ENCODE data around the gene IL16. TPM values are rescaled to one million over a fixed set of nuclear protein-coding genes. Genes with fewer than 3 reads are reported as not detected.

IL16 gene
- polyA plus RNA-seq, 1 donor (not counting 4 experiments of a cell fraction or from before 2014, with no cell fraction given), result not detected

- H3K9me3 ChIP-seq (ENCODE audit: control insufficient read depth, low read depth, low read length), result no peaks in the 10 kb centered on the region
- H3K27ac ChIP-seq (ENCODE audit: control insufficient read depth, insufficient read depth, low read length), result no peak overlapping the region
- no peak overlapping the region for H2AFZ ChIP-seq (ENCODE audit: control insufficient read depth, low read length)
- H3K4me2 ChIP-seq (ENCODE audit: control insufficient read depth, extremely low read depth, insufficient read depth, low read depth, low read length), result no peak overlapping the region
- dilution Hi-C loops (cut with MboI; ENCODE audit: extremely low pct_ligation_motif_present, low sequenced_read_pairs), result no loop called here
- peaks cover 3% of the 10 kb centered on the region for H3K27me3 ChIP-seq (ENCODE audit: control insufficient read depth, extremely low read depth, insufficient read depth, low read length)
- no peaks in the 10 kb centered on the region for H4K20me1 ChIP-seq (ENCODE audit: control insufficient read depth, extremely low read depth, insufficient read depth, low read length)
- no peak for DNase-seq (ENCODE audit: low read depth, low spot score)
- no peak overlapping the region for H3K9ac ChIP-seq (ENCODE audit: control insufficient read depth, extremely low read depth, insufficient read depth, low read length)
- no peak for TF ChIP-seq EZH2 (IDR thresholded peaks at IDR 0.05; ENCODE audit: low read length)
- FAIRE-seq, result no peak
- H3K4me3 ChIP-seq (ENCODE audit: control insufficient read depth in 2 of 3, extremely low read depth in 1 of 3, insufficient read depth in 2 of 3, low read depth in 1 of 3, low read length in 3 of 3), result no peak overlapping the region
- no peaks in the 10 kb centered on the region for H3K4me1 ChIP-seq (ENCODE audit: control insufficient read depth, extremely low read depth, insufficient read depth, low read length)
- no peaks in the 10 kb centered on the region for H3K36me3 ChIP-seq (ENCODE audit: control insufficient read depth in 2 of 2, extremely low read depth in 1 of 2, insufficient read depth in 2 of 2, low read length in 2 of 2)
- no peaks in the 10 kb centered on the region for H3K79me2 ChIP-seq (ENCODE audit: control insufficient read depth, insufficient read depth, low read length)
- H3K9me1 ChIP-seq (ENCODE audit: control insufficient read depth, extremely low read depth, insufficient read depth, low read length), result no peaks in the 10 kb centered on the region
Measured at GRCh38 chr15:81259760-81260298, 63.1 kb downstream of the IL16 start.

- Histone ChIP-seq H3K9ac (ENCODE audit: control insufficient read depth, extremely low read depth, insufficient read depth, low read length) (no peak overlapping the region), H4K20me1 (ENCODE audit: control insufficient read depth, extremely low read depth, insufficient read depth, low read length) (no peaks in the 10 kb centered on the region), H2AFZ (ENCODE audit: control insufficient read depth, low read length) (no peak overlapping the region), H3K9me1 (ENCODE audit: control insufficient read depth, extremely low read depth, insufficient read depth, low read length) (no peaks in the 10 kb centered on the region), H3K9me3 (ENCODE audit: control insufficient read depth, low read depth, low read length) (no peaks in the 10 kb centered on the region), H3K4me1 (ENCODE audit: control insufficient read depth, extremely low read depth, insufficient read depth, low read length) (peaks cover 5% of the 10 kb centered on the region), H3K27ac (ENCODE audit: control insufficient read depth, insufficient read depth, low read length) (no peak overlapping the region), H3K4me3 (ENCODE audit: control insufficient read depth in 2 of 3, extremely low read depth in 1 of 3, insufficient read depth in 2 of 3, low read depth in 1 of 3, low read length in 3 of 3) (no peak overlapping the region), H3K27me3 (ENCODE audit: control insufficient read depth, extremely low read depth, insufficient read depth, low read length) (peaks cover 6% of the 10 kb centered on the region), H3K79me2 (ENCODE audit: control insufficient read depth, insufficient read depth, low read length) (no peaks in the 10 kb centered on the region), H3K36me3 (ENCODE audit: control insufficient read depth in 2 of 2, extremely low read depth in 1 of 2, insufficient read depth in 2 of 2, low read length in 2 of 2) (no peaks in the 10 kb centered on the region), H3K4me2 (ENCODE audit: control insufficient read depth, extremely low read depth, insufficient read depth, low read depth, low read length) (no peak overlapping the region)
- TF ChIP-seq EZH2 (IDR thresholded peaks at IDR 0.05; ENCODE audit: low read length), result no peak
- no peak for TF ChIP-seq CTCF (optimal IDR thresholded peaks at IDR 0.05 in 1 of 3, IDR thresholded peaks at IDR 0.05 in 1 of 3, conservative IDR thresholded peaks at IDR 0.05 in 1 of 3; ENCODE audit: extremely low read depth in 1 of 3, insufficient read depth in 2 of 3, low read length in 3 of 3)
- DNase-seq (ENCODE audit: low read depth, low spot score) (no peak), FAIRE-seq (no peak)
- dilution Hi-C loops (cut with MboI; ENCODE audit: extremely low pct_ligation_motif_present, low sequenced_read_pairs), result no loop called here
Measured at GRCh38 chr15:81261172-81261811, 64.6 kb downstream of the IL16 start.

Data from keratinocyte (primary cell).